SK-N-SH treated with all-trans-retinoic acid at 6 μM for 48 hours (cell line): Measurements from ENCODE around the gene ATP9A.

ENCODE experiments used
- RARB ChIP-seq: fragments of 250-450 bp; sonication (Bioruptor Pico); IDR thresholded peaks from 2 replicates; pipeline ENCODE4 v1.8.0; 2021; ENCODE audit warnings: mild to moderate bottlenecking, moderate library complexity
- TF ChIP-seq, protein P1 (sequence below): fragments of 250-450 bp; sonication (Bioruptor Pico); IDR thresholded peaks from 2 replicates; pipeline ENCODE4 v1.5.1; 2020; ENCODE audit warnings: low read depth, mild to moderate bottlenecking, moderate library complexity
- TF ChIP-seq, protein P2 (sequence below): fragments of 250-450 bp; sonication (Bioruptor Pico); IDR thresholded peaks from 2 replicates; pipeline ENCODE4 v1.8.0; 2020; ENCODE audit warnings: mild to moderate bottlenecking, moderate library complexity, borderline replicate concordance

DNA sequence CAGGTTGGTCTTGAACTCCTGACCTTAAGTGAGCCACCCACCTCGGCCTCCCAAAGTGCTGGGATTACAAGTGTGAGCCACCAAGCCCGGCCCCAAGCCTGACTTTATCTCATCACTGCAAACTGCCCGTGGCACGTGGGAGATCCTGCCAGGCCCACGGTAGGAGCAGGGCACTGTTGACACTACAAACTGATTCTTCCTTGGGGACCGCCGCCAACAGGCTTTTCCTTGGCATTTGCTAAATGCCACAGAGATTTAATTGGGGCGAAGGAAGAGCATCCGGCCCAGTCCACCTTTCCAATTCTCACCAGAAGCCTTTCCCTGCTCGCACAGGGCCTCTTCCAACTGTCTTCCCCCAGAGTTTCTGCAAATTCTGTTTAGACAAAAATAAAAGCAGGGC is 11.0 kb downstream of the ATP9A start:
- no peak for TF ChIP-seq RARB (CRISPR knock-in tag)
- TF ChIP-seq, protein P1, sequence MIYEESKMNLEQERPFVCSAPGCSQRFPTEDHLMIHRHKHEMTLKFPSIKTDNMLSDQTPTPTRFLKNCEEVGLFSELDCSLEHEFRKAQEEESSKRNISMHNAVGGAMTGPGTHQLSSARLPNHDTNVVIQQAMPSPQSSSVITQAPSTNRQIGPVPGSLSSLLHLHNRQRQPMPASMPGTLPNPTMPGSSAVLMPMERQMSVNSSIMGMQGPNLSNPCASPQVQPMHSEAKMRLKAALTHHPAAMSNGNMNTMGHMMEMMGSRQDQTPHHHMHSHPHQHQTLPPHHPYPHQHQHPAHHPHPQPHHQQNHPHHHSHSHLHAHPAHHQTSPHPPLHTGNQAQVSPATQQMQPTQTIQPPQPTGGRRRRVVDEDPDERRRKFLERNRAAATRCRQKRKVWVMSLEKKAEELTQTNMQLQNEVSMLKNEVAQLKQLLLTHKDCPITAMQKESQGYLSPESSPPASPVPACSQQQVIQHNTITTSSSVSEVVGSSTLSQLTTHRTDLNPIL = no peak
- TF ChIP-seq, protein P2, sequence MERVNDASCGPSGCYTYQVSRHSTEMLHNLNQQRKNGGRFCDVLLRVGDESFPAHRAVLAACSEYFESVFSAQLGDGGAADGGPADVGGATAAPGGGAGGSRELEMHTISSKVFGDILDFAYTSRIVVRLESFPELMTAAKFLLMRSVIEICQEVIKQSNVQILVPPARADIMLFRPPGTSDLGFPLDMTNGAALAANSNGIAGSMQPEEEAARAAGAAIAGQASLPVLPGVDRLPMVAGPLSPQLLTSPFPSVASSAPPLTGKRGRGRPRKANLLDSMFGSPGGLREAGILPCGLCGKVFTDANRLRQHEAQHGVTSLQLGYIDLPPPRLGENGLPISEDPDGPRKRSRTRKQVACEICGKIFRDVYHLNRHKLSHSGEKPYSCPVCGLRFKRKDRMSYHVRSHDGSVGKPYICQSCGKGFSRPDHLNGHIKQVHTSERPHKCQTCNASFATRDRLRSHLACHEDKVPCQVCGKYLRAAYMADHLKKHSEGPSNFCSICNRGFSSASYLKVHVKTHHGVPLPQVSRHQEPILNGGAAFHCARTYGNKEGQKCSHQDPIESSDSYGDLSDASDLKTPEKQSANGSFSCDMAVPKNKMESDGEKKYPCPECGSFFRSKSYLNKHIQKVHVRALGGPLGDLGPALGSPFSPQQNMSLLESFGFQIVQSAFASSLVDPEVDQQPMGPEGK (CRISPR knock-in tag) = no peak
